Measurements from ENCODE around the gene ESAM. TPM values are rescaled to one million over a fixed set of nuclear protein-coding genes. Genes with fewer than 3 reads are reported as not detected.
A peak's percentile ranks its signal among the peaks of the same experiment; 100 is the strongest.

The ESAM gene
- total RNA-seq, 2 experiments from 2014 or later: 0.60 to 0.65 TPM

- ChIA-PET CTCF (interaction anchor here (0.7 to 5.4 kb wide), 12 partner anchors 9 to 155 kb away, joined by 3 to 55 read pairs (median 6); partner anchors contain the start of gene ROBO3), POLR2A (interaction anchor here (0.6 to 1.8 kb wide), 8 partner anchors 9 to 129 kb away, joined by 3 to 6 read pairs (median 3); partner anchors contain the start of genes SIAE and SPA17)
- intact Hi-C loops (cut with micrococcal nuclease): loop anchor here (1.0 to 5.0 kb wide), 2 partner anchors 37 to 38 kb away; partner anchors contain the start of gene ESAM
These were observed 37.5 kb upstream of the ESAM start for GRCh38 chr11:124799348-124800225.

DNA sequence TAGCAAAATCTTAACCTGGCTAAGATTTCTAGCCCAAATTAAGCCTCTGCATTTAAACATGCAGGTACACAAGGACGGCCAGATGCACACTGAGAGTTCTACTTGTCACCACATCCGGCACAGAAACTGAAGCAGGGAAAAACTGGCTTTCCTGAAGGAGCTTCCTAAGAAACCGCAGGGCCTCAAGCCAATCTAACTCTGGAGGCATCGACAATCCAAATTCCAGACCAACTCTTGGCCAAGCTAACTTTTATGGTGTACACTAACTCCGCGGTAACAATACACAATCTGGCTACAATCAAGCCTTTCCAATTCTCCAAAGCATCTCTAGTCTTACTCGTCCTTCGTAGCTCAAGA, 36.9 kb upstream of the ESAM start:
- TF ChIP-seq, protein P1, sequence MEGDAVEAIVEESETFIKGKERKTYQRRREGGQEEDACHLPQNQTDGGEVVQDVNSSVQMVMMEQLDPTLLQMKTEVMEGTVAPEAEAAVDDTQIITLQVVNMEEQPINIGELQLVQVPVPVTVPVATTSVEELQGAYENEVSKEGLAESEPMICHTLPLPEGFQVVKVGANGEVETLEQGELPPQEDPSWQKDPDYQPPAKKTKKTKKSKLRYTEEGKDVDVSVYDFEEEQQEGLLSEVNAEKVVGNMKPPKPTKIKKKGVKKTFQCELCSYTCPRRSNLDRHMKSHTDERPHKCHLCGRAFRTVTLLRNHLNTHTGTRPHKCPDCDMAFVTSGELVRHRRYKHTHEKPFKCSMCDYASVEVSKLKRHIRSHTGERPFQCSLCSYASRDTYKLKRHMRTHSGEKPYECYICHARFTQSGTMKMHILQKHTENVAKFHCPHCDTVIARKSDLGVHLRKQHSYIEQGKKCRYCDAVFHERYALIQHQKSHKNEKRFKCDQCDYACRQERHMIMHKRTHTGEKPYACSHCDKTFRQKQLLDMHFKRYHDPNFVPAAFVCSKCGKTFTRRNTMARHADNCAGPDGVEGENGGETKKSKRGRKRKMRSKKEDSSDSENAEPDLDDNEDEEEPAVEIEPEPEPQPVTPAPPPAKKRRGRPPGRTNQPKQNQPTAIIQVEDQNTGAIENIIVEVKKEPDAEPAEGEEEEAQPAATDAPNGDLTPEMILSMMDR (IDR thresholded peaks at IDR 0.05): no peak
- ChIA-PET CTCF (interaction anchor here (0.7 to 5.4 kb wide), 15 partner anchors 8 to 179 kb away, joined by 3 to 55 read pairs (median 4); partner anchors contain the start of gene ROBO3), POLR2A (interaction anchor here (0.5 to 1.4 kb wide), 7 partner anchors 10 to 129 kb away, joined by 3 to 4 read pairs (median 3); partner anchors contain the start of gene ESAM)
- no peaks in the 10 kb centered on the region for H3K9me3 Mint-ChIP-seq
- peak overlapping the region; percentile 87 for H3K4me3 Mint-ChIP-seq
- DNase-seq: peak; percentile 10
- H3K27ac Mint-ChIP-seq: peak overlapping the region; percentile 88
- H3K4me1 Mint-ChIP-seq (ENCODE audit: low read depth): peaks cover 32% of the 10 kb centered on the region
- H3K36me3 Mint-ChIP-seq (ENCODE audit: low read depth): peaks cover 4% of the 10 kb centered on the region
- H3K27me3 Mint-ChIP-seq: no peaks in the 10 kb centered on the region
- intact Hi-C loops (cut with micrococcal nuclease): loop anchor here (1.0 to 5.0 kb wide), 2 partner anchors 37 to 38 kb away; partner anchors contain the start of gene ESAM
- no peak for ATAC-seq

More at GRCh38 chr11:124799348-124800225, 37.5 kb upstream of the ESAM start:
- ATAC-seq: peak; percentile 59
- Mint-ChIP-seq H3K9me3 (no peaks in the 10 kb centered on the region), H3K36me3 (ENCODE audit: low read depth) (peaks cover 4% of the 10 kb centered on the region), H3K4me1 (ENCODE audit: low read depth) (peaks cover 29% of the 10 kb centered on the region), H3K27ac (peak overlapping the region; percentile 88), H3K27me3 (no peaks in the 10 kb centered on the region), H3K4me3 (peak overlapping the region; percentile 87)
- TF ChIP-seq, protein P1 (IDR thresholded peaks at IDR 0.05): no peak
- peak; percentile 54 for DNase-seq

- peaks cover 4% of the 10 kb centered on the region for H3K36me3 Mint-ChIP-seq (ENCODE audit: low read depth)
- no peaks in the 10 kb centered on the region for H3K27me3 Mint-ChIP-seq
- TF ChIP-seq, protein P1 (IDR thresholded peaks at IDR 0.05): no peak
- no peak overlapping the region for H3K27ac Mint-ChIP-seq
- CTCF ChIA-PET: interaction anchor here (0.9 to 4.8 kb wide), 4 partner anchors 22 to 126 kb away, joined by 3 to 43 read pairs (median 4); no protein-coding TSS in a partner anchor
- no peak for ATAC-seq
- H3K4me1 Mint-ChIP-seq (ENCODE audit: low read depth): peaks cover 50% of the 10 kb centered on the region
- POLR2A ChIA-PET: no interaction called here
- H3K9me3 Mint-ChIP-seq: no peaks in the 10 kb centered on the region
- intact Hi-C loops (cut with micrococcal nuclease): loop anchor here (5.0 kb wide), 1 partner anchor 34 kb away; the partner anchor contains the start of gene ESAM
- DNase-seq: no peak
- H3K4me3 Mint-ChIP-seq: no peak overlapping the region
These were observed 34.2 kb upstream of the ESAM start for GRCh38 chr11:124796312-124796711.

- TF ChIP-seq, protein P1 (IDR thresholded peaks at IDR 0.05): peak; percentile 76
These were observed 31.6 kb upstream of the ESAM start for GRCh38 chr11:124793466-124794278.

More at GRCh38 chr11:124793466-124794278, 31.6 kb upstream of the ESAM start:
- intact Hi-C loops (cut with micrococcal nuclease): no loop called here
- Mint-ChIP-seq H3K4me1 (ENCODE audit: low read depth) (peaks cover 48% of the 10 kb centered on the region), H3K27ac (no peak overlapping the region), H3K4me3 (no peak overlapping the region), H3K27me3 (no peaks in the 10 kb centered on the region), H3K9me3 (no peaks in the 10 kb centered on the region), H3K36me3 (ENCODE audit: low read depth) (peaks cover 4% of the 10 kb centered on the region)
- DNase-seq (peak; percentile 47), ATAC-seq (peak; percentile 71)
- POLR2A ChIA-PET: interaction anchor here (1.5 kb wide), 1 partner anchor 33 kb away, joined by 3 read pairs; no protein-coding TSS in a partner anchor
- CTCF ChIA-PET: interaction anchor here (0.7 to 4.8 kb wide), 29 partner anchors 11 to 320 kb away, joined by 3 to 43 read pairs (median 5); partner anchors contain the start of genes ESAM, NRGN and TBRG1
